Measurements from ENCODE around the gene ARHGAP15.

The ARHGAP15 gene

DNA sequence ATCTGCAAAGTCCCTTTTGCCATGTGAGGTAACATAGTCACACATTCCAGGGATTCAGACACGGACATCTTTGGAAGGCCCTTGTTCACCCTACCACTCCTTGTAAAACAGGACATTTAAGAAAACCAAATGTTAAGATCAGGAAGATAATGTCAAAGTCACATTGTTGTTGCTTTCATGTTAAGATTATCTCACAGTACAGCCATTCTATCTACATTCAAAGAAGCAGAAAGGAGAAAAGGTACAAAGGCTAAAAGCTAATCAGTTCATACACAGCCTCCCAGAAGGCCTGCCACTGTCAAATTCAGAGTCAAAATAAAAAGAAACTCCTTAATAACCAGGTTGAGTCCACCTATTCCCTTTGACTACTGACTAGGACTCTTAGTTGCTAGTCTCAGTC lies 573.7 kb downstream of the ARHGAP15 start:
- TF ChIP-seq, protein P1, sequence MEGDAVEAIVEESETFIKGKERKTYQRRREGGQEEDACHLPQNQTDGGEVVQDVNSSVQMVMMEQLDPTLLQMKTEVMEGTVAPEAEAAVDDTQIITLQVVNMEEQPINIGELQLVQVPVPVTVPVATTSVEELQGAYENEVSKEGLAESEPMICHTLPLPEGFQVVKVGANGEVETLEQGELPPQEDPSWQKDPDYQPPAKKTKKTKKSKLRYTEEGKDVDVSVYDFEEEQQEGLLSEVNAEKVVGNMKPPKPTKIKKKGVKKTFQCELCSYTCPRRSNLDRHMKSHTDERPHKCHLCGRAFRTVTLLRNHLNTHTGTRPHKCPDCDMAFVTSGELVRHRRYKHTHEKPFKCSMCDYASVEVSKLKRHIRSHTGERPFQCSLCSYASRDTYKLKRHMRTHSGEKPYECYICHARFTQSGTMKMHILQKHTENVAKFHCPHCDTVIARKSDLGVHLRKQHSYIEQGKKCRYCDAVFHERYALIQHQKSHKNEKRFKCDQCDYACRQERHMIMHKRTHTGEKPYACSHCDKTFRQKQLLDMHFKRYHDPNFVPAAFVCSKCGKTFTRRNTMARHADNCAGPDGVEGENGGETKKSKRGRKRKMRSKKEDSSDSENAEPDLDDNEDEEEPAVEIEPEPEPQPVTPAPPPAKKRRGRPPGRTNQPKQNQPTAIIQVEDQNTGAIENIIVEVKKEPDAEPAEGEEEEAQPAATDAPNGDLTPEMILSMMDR (IDR thresholded peaks at IDR 0.05; ENCODE audit: low read depth, low read length), result no peak
- no peaks in the 10 kb centered on the region for H3K36me3 ChIP-seq

DNA sequence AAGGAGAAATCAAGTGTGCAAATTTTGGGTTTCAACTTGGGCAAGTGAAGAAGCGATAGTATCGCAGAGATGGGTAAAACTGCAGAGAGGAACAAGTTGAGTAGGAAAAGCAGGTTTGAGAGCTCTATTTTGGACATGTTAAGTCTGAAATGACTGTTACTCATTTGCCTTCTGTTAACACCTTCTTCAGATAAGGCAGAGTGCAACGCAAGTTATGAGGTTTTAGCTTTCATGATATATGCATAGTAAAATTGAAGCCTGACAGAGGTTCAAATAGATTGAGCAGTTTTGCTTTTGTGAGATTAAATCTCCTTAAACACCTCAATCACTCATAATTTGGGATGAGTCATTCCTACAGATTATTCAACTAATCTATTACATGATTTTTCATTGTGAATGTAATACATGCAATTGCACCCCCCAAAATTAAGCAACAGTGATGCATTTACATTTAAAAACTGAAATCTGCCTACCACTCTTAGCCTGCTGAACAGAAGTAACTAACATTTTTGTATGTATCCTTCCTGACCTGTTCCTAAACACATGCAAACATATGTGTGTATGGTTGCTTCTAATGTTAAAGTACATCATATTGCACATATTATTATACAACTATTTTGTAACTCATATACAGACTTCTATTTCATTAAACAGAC lies 575.4 kb downstream of the ARHGAP15 start:
- Histone ChIP-seq H3K36me3 (no peaks in the 10 kb centered on the region), H3K4me3 (ENCODE audit: low read depth, low read length) (no peak overlapping the region), H3K27me3 (no peaks in the 10 kb centered on the region), H3K4me1 (no peaks in the 10 kb centered on the region), H3K9me3 (no peaks in the 10 kb centered on the region)
- no peak for DNase-seq
- TF ChIP-seq, protein P1 (IDR thresholded peaks at IDR 0.05; ENCODE audit: low read depth, low read length), result no peak

More for the DNA sequence above, 573.7 kb downstream of the ARHGAP15 start:
- H3K4me3 ChIP-seq (ENCODE audit: low read depth, low read length), result no peak overlapping the region
- H3K9me3 ChIP-seq, result no peaks in the 10 kb centered on the region
- H3K27me3 ChIP-seq, result no peaks in the 10 kb centered on the region
- H3K4me1 ChIP-seq, result no peaks in the 10 kb centered on the region
- DNase-seq, result no peak

DNA sequence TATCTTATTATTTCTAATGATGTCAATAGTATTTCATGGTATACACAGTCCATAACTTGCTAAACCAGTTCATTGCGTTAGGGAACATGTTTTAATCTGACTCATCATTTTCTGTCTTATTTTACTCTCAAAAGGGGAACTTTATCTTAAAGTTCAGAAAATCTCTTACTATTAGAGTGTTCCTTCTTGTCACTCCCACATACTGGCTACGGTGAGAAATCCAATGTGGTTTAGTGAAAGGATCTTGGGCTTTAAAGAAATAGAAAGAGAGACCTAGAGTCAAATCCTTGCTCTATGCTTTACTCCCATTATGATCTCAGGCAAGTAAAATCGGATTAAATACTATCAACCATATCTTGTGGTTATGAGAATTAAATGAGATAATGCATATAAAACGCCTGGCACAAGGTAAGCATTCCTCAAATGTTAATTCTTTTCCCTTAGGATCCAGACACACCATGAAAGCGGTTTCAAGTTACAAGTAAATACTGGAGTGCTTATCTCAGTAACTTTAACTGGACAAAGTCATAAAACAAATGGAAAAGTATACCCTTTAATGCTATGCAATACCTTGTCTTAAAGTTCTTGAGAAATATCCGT lies 576.0 kb downstream of the ARHGAP15 start:
- Histone ChIP-seq H3K9me3 (no peaks in the 10 kb centered on the region), H3K4me1 (no peaks in the 10 kb centered on the region), H3K27me3 (no peaks in the 10 kb centered on the region), H3K4me3 (ENCODE audit: low read depth, low read length) (no peak overlapping the region), H3K36me3 (no peaks in the 10 kb centered on the region)
- TF ChIP-seq, protein P1 (IDR thresholded peaks at IDR 0.05; ENCODE audit: low read depth, low read length), result no peak
- no peak for DNase-seq

DNA sequence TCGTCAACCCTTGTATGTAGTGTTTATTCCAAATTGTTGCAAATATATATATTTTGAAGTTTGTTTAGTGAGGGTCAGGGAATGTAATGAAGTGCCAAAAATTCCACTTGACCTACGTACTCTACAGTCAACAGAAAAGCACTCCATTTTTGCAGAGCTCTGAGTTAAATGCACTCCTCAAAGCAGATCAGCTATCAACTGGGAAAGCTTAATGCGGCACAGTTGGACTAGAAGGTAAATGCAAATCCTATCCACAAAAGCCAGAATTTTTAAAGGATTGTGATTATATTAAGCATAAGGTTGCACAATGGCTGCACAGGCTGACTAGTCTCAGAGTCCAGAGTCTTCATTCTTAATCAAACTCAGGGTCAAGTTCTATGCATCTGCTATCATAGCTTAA lies 577.1 kb downstream of the ARHGAP15 start:
- no peak for DNase-seq
- Histone ChIP-seq H3K9me3 (no peaks in the 10 kb centered on the region), H3K4me1 (no peaks in the 10 kb centered on the region), H3K36me3 (no peaks in the 10 kb centered on the region), H3K4me3 (ENCODE audit: low read depth, low read length) (no peak overlapping the region), H3K27me3 (no peaks in the 10 kb centered on the region)
- TF ChIP-seq, protein P1 (IDR thresholded peaks at IDR 0.05; ENCODE audit: low read depth, low read length), result no peak

DNA sequence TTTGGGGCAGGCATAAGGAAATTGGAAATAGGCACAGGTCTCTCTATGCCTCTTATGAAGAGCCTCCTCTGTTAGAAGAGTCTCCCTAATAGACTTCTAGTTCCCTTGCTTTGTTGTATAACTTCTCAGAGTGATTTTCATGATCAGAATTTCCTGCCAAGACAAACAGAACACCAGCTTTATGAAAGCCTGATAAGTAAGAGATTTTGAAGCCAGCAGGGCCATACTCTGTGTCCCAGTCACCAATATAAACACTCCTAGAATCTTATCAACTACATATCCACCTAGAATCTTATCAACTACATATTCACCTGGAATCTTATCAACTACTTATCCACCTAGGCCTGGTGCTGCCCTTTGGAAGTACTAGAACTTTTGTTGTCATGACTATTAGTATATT lies 579.5 kb downstream of the ARHGAP15 start:
- Histone ChIP-seq H3K9me3 (no peaks in the 10 kb centered on the region), H3K27me3 (no peaks in the 10 kb centered on the region), H3K4me1 (no peaks in the 10 kb centered on the region), H3K4me3 (ENCODE audit: low read depth, low read length) (no peak overlapping the region), H3K36me3 (no peaks in the 10 kb centered on the region)
- TF ChIP-seq, protein P1 (IDR thresholded peaks at IDR 0.05; ENCODE audit: low read depth, low read length), result no peak
- no peak for DNase-seq

DNA sequence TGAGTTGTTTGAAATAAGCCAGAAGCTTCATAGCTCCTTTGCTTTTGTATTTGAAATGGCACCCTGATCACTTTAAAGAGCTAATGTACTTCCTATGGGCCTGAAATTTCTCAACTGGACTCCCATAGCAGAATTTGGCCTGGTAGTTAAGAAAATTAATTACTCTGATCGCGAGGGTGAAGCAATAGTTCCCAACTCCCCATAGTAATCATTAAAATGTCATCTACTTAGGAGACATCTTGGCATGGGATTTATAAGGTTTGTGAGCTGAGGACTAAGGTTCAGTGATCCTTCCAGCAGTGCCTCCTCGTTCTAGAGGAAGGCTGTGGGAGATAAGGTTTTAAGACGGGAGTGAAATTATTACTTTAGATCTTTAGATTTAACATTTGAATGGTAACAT lies 581.0 kb downstream of the ARHGAP15 start:
- H3K9me3 ChIP-seq, result no peaks in the 10 kb centered on the region
- TF ChIP-seq, protein P1 (IDR thresholded peaks at IDR 0.05; ENCODE audit: low read depth, low read length), result no peak
- H3K36me3 ChIP-seq, result no peaks in the 10 kb centered on the region
- DNase-seq, result no peak
- no peaks in the 10 kb centered on the region for H3K4me1 ChIP-seq
- no peak overlapping the region for H3K4me3 ChIP-seq (ENCODE audit: low read depth, low read length)
- no peaks in the 10 kb centered on the region for H3K27me3 ChIP-seq
